HCT116 (cell line): ENCODE measurements around the gene OR6C76.
"Not testable (repeated sequence)": the region's sequence is repeated elsewhere in the genome, so short reads cannot be mapped to it uniquely, and the experiment has no call there.

Experiments used
- CEBPB ChIP-seq: IDR thresholded peaks from 2 replicates; pipeline ENCODE4 v1.6.1; 2012; ENCODE audit warnings: low read depth
- EZH2 ChIP-seq: fragments of 200-600 bp; sonication (generic); IDR thresholded peaks from 2 replicates; pipeline ENCODE4 v1.6.1; 2017; ENCODE audit warnings: antibody characterized with exemption, mixed run types
- JUND ChIP-seq: IDR thresholded peaks from 2 replicates; pipeline ENCODE4 v1.6.1; 2012
- POLR2A ChIP-seq: IDR thresholded peaks from 2 replicates; pipeline ENCODE4 v1.7.0; 2011; ENCODE audit warnings: borderline replicate concordance; ENCODE audit not compliant: insufficient read depth, insufficient read length; ENCODE audit errors: extremely low read depth
- POLR2AphosphoS5 ChIP-seq: IDR thresholded peaks from 2 replicates; pipeline ENCODE4 v1.6.1; 2011; ENCODE audit warnings: mild to moderate bottlenecking, low read depth, low read length, moderate library complexity
- SP1 ChIP-seq: IDR thresholded peaks from 2 replicates; pipeline ENCODE4 v1.6.1; 2012; ENCODE audit warnings: low read depth
- TCF7L2 ChIP-seq: IDR thresholded peaks from 2 replicates; pipeline ENCODE4 v1.7.0; 2011; ENCODE audit warnings: borderline replicate concordance, inconsistent platforms; ENCODE audit not compliant: insufficient read depth, insufficient read length; ENCODE audit errors: extremely low read depth
- YY1 ChIP-seq: IDR thresholded peaks from 2 replicates; pipeline ENCODE4 v1.6.1; 2011; ENCODE audit warnings: low read length, low read depth, moderate library complexity, mild to moderate bottlenecking; ENCODE audit not compliant: insufficient replicate concordance; ENCODE audit errors: extremely low read depth
- TF ChIP-seq, protein P1 (sequence below), 3 experiments: fragments of 200-600 bp in 1 of 3; sonication (generic) in 1 of 3; IDR thresholded peaks in 2 of 3; conservative IDR thresholded peaks in 1 of 3; 2 replicates each; pipeline ENCODE4 v1.5.1; 2012 to 2017; ENCODE audit warnings: low read depth in 2 of 3, low read length in 2 of 3, antibody characterized with exemption in 1 of 3, borderline replicate concordance in 1 of 3, control low read depth in 1 of 3, mild to moderate bottlenecking in 1 of 3, mixed read lengths in 1 of 3, mixed run types in 1 of 3, moderate library complexity in 1 of 3; ENCODE audit not compliant: insufficient read depth in 1 of 3
- TF ChIP-seq, protein P2 (sequence below): IDR thresholded peaks from 2 replicates; pipeline ENCODE4 v1.6.1; 2012; ENCODE audit warnings: low read depth
- TF ChIP-seq, protein P3 (sequence below): IDR thresholded peaks from 2 replicates; pipeline ENCODE4 v1.6.1; 2012

DNA sequence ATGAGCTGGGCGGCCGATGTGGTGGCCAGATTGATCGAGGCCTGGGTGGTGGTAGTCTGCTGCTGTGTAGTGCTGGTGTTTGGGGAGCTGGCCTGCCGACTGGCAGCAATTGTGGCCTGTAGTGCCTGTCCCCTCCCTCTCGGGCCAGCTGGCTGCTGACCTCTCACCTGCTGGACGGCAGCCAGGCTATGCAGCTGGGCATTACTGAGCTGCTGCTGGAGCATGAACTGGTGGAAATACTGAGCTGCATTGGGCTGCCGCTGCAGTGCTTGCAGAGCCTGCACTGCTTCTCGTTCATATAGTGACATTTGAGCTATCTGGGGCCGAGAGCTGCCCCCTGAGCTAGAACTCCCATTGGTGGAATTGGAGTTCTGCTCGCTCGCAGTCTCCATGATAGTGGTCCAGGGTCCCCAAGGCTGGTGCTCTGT, 11.6 kb upstream of the OR6C76 start:
- TF ChIP-seq, protein P1, sequence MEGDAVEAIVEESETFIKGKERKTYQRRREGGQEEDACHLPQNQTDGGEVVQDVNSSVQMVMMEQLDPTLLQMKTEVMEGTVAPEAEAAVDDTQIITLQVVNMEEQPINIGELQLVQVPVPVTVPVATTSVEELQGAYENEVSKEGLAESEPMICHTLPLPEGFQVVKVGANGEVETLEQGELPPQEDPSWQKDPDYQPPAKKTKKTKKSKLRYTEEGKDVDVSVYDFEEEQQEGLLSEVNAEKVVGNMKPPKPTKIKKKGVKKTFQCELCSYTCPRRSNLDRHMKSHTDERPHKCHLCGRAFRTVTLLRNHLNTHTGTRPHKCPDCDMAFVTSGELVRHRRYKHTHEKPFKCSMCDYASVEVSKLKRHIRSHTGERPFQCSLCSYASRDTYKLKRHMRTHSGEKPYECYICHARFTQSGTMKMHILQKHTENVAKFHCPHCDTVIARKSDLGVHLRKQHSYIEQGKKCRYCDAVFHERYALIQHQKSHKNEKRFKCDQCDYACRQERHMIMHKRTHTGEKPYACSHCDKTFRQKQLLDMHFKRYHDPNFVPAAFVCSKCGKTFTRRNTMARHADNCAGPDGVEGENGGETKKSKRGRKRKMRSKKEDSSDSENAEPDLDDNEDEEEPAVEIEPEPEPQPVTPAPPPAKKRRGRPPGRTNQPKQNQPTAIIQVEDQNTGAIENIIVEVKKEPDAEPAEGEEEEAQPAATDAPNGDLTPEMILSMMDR (IDR thresholded peaks at IDR 0.05 in 2 of 3, conservative IDR thresholded peaks at IDR 0.05 in 1 of 3; ENCODE audit: borderline replicate concordance in 1 of 3, insufficient read depth in 1 of 3, low read depth in 2 of 3, low read length in 2 of 3): not testable (repeated sequence)
- TF ChIP-seq POLR2AphosphoS5, EZH2, JUND, POLR2A, YY1, TCF7L2, CEBPB, SP1: not testable (repeated sequence)
- TF ChIP-seq, protein P2, sequence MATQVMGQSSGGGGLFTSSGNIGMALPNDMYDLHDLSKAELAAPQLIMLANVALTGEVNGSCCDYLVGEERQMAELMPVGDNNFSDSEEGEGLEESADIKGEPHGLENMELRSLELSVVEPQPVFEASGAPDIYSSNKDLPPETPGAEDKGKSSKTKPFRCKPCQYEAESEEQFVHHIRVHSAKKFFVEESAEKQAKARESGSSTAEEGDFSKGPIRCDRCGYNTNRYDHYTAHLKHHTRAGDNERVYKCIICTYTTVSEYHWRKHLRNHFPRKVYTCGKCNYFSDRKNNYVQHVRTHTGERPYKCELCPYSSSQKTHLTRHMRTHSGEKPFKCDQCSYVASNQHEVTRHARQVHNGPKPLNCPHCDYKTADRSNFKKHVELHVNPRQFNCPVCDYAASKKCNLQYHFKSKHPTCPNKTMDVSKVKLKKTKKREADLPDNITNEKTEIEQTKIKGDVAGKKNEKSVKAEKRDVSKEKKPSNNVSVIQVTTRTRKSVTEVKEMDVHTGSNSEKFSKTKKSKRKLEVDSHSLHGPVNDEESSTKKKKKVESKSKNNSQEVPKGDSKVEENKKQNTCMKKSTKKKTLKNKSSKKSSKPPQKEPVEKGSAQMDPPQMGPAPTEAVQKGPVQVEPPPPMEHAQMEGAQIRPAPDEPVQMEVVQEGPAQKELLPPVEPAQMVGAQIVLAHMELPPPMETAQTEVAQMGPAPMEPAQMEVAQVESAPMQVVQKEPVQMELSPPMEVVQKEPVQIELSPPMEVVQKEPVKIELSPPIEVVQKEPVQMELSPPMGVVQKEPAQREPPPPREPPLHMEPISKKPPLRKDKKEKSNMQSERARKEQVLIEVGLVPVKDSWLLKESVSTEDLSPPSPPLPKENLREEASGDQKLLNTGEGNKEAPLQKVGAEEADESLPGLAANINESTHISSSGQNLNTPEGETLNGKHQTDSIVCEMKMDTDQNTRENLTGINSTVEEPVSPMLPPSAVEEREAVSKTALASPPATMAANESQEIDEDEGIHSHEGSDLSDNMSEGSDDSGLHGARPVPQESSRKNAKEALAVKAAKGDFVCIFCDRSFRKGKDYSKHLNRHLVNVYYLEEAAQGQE: not testable (repeated sequence)
- TF ChIP-seq, protein P3, sequence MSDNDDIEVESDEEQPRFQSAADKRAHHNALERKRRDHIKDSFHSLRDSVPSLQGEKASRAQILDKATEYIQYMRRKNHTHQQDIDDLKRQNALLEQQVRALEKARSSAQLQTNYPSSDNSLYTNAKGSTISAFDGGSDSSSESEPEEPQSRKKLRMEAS: not testable (repeated sequence)
